ENCODE data around the gene MINDY3. TPM values are rescaled to one million over a fixed set of nuclear protein-coding genes. Genes with fewer than 3 reads are reported as not detected.

Gene MINDY3
- total RNA-seq, 1 donor from 2014 or later, result 39.2 TPM

GRCh38 chr10:15815242-15815885, 44.9 kb downstream of the MINDY3 start:
- H3K4me1 ChIP-seq, result peaks cover 7% of the 10 kb centered on the region

GRCh38 chr10:15814565-15814964, 45.7 kb downstream of the MINDY3 start:
- no peaks in the 10 kb centered on the region for H3K9me3 ChIP-seq
- DNase-seq, result no peak
- H3K36me3 ChIP-seq, result peaks cover 17% of the 10 kb centered on the region
- no peak overlapping the region for H3K4me3 ChIP-seq
- intact Hi-C loops (cut with DNase I), result no loop called here
- peaks cover 7% of the 10 kb centered on the region for H3K4me1 ChIP-seq
- H3K27ac ChIP-seq, result no peak overlapping the region
- TF ChIP-seq CTCF (IDR thresholded peaks at IDR 0.05), result no peak
- H3K27me3 ChIP-seq, result no peaks in the 10 kb centered on the region
- no peak for ATAC-seq

More at GRCh38 chr10:15815242-15815885, 44.9 kb downstream of the MINDY3 start:
- H3K27me3 ChIP-seq, result no peaks in the 10 kb centered on the region
- no peak overlapping the region for H3K4me3 ChIP-seq
- no peak for TF ChIP-seq CTCF (IDR thresholded peaks at IDR 0.05)
- no peak overlapping the region for H3K27ac ChIP-seq
- DNase-seq (no peak), ATAC-seq (no peak)
- intact Hi-C loops (cut with DNase I), result no loop called here
- no peaks in the 10 kb centered on the region for H3K9me3 ChIP-seq
- peaks cover 17% of the 10 kb centered on the region for H3K36me3 ChIP-seq

GRCh38 chr10:15813415-15813814, 46.9 kb downstream of the MINDY3 start:
- H3K4me3 ChIP-seq, result no peak overlapping the region
- H3K4me1 ChIP-seq, result peaks cover 7% of the 10 kb centered on the region
- H3K36me3 ChIP-seq, result peaks cover 17% of the 10 kb centered on the region
- no peaks in the 10 kb centered on the region for H3K27me3 ChIP-seq
- no peak for DNase-seq
- no peak overlapping the region for H3K27ac ChIP-seq
- TF ChIP-seq CTCF (IDR thresholded peaks at IDR 0.05), result no peak
- no peak for ATAC-seq
- intact Hi-C loops (cut with DNase I), result no loop called here
- no peaks in the 10 kb centered on the region for H3K9me3 ChIP-seq

- TF ChIP-seq CTCF (IDR thresholded peaks at IDR 0.05), result no peak
- no peak overlapping the region for H3K4me3 ChIP-seq
- no peaks in the 10 kb centered on the region for H3K9me3 ChIP-seq
- no peaks in the 10 kb centered on the region for H3K4me1 ChIP-seq
- H3K27me3 ChIP-seq, result no peaks in the 10 kb centered on the region
- ATAC-seq, result no peak
- H3K36me3 ChIP-seq, result peaks cover 22% of the 10 kb centered on the region
- no peak overlapping the region for H3K27ac ChIP-seq
- no peak for DNase-seq
- intact Hi-C loops (cut with DNase I), result no loop called here
Measured at GRCh38 chr10:15809450-15809849, 50.9 kb downstream of the MINDY3 start.

GRCh38 chr10:15808204-15808797, 52.0 kb downstream of the MINDY3 start:
- TF ChIP-seq CTCF (IDR thresholded peaks at IDR 0.05), result no peak
- intact Hi-C loops (cut with DNase I), result no loop called here
- no peaks in the 10 kb centered on the region for H3K27me3 ChIP-seq
- ATAC-seq (no peak), DNase-seq (no peak)
- peaks cover 26% of the 10 kb centered on the region for H3K36me3 ChIP-seq
- H3K27ac ChIP-seq, result no peak overlapping the region
- no peaks in the 10 kb centered on the region for H3K4me1 ChIP-seq
- no peak overlapping the region for H3K4me3 ChIP-seq
- no peaks in the 10 kb centered on the region for H3K9me3 ChIP-seq
